ENCODE data around the gene NINJ2.

GRCh38 chr12:581746-582145, 81.5 kb downstream of the NINJ2 start:
- TF ChIP-seq ZNF274 (IDR thresholded peaks at IDR 0.05; ENCODE audit: low read depth, low read length) (no peak), YY1 (IDR thresholded peaks at IDR 0.05; ENCODE audit: insufficient read depth, insufficient read length) (no peak)
